ENCODE results near the gene DEPDC1B.

GRCh38 chr5:60549841-60550240, 150.1 kb downstream of the DEPDC1B start:
- no peak for TF ChIP-seq RCOR1 (IDR thresholded peaks at IDR 0.05; ENCODE audit: insufficient replicate concordance, low read length)
- TF ChIP-seq ELK1 (IDR thresholded peaks at IDR 0.05; ENCODE audit: borderline replicate concordance, low read depth, low read length): no peak

Data from IMR-90 (cell line).